T-helper 1 cell treated with Interleukin-12 subunit alpha and Interleukin-12 subunit beta and Interleukin-4 antibody, amounts not matched to agents 30 μg/mL and 1 μg/mL, for 36 hours (primary cell): ENCODE measurements around the gene UBXN11.
"Not testable (repeated sequence)": the region's sequence is repeated elsewhere in the genome, so short reads cannot be mapped to it uniquely, and the experiment has no call there.

Experiments
- H3K27ac Mint-ChIP-seq: one replicate; pipeline ENCODE4 v1.8.0; 2021; ENCODE audit warnings: mild to moderate bottlenecking, mixed read lengths
- H3K27me3 Mint-ChIP-seq: one replicate; pipeline ENCODE4 v1.8.0; 2021; ENCODE audit warnings: low read depth, mixed read lengths
- H3K36me3 Mint-ChIP-seq: one replicate; pipeline ENCODE4 v1.8.0; 2021; ENCODE audit warnings: low read depth, mixed read lengths
- H3K4me1 Mint-ChIP-seq: one replicate; pipeline ENCODE4 v1.8.0; 2021; ENCODE audit warnings: low read depth, mixed read lengths
- H3K4me3 Mint-ChIP-seq: one replicate; pipeline ENCODE4 v1.8.0; 2021; ENCODE audit warnings: mild to moderate bottlenecking, moderate library complexity, mixed read lengths
- H3K9me3 Mint-ChIP-seq: one replicate; pipeline ENCODE4 v1.8.0; 2021; ENCODE audit warnings: mixed read lengths

The UBXN11 gene

GRCh38 chr1:26346274-26347033 is 40.0 kb upstream of the UBXN11 start:
- H3K27me3 Mint-ChIP-seq = peaks cover 8% of the 10 kb centered on the region
- H3K4me3 Mint-ChIP-seq = no peak overlapping the region
- no peaks in the 10 kb centered on the region for H3K4me1 Mint-ChIP-seq
- no peaks in the 10 kb centered on the region for H3K36me3 Mint-ChIP-seq
- no peak overlapping the region for H3K27ac Mint-ChIP-seq
- H3K9me3 Mint-ChIP-seq = no peaks in the 10 kb centered on the region

DNA sequence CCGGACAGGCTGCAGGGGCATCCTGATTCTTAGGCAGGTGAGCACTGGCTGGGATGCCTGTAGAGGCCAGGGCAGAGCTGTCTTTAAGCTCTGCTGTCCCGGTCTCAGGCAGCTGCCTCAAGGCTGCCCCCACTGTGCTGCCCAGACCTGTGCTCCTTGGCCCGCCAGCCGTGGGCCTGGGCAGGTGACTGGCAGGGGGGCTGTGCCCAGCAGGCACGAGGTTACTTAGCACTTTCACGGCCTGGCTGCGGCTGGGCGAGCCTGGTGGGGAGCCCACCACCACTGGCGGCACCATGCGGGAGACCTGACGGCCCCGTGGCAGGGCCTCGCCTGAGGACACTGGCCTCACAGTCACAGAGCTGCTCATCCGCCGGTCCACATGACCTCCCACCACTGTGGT is 39.3 kb upstream of the UBXN11 start:
- Mint-ChIP-seq H3K27ac (no peak overlapping the region), H3K4me1 (no peaks in the 10 kb centered on the region), H3K36me3 (no peaks in the 10 kb centered on the region), H3K9me3 (no peaks in the 10 kb centered on the region), H3K4me3 (no peak overlapping the region), H3K27me3 (peaks cover 8% of the 10 kb centered on the region)

GRCh38 chr1:26344147-26344920 is 37.9 kb upstream of the UBXN11 start:
- Mint-ChIP-seq H3K4me1 (no peaks in the 10 kb centered on the region), H3K36me3 (no peaks in the 10 kb centered on the region), H3K9me3 (no peaks in the 10 kb centered on the region), H3K27ac (no peak overlapping the region), H3K27me3 (peaks cover 12% of the 10 kb centered on the region), H3K4me3 (no peak overlapping the region)

GRCh38 chr1:26340047-26340481 is 33.6 kb upstream of the UBXN11 start:
- Mint-ChIP-seq H3K36me3 (no peaks in the 10 kb centered on the region), H3K27ac (no peak overlapping the region), H3K27me3 (peaks cover 19% of the 10 kb centered on the region), H3K4me3 (no peak overlapping the region), H3K4me1 (peaks cover 7% of the 10 kb centered on the region), H3K9me3 (no peaks in the 10 kb centered on the region)

GRCh38 chr1:26338670-26339069 is 32.2 kb upstream of the UBXN11 start:
- Mint-ChIP-seq H3K9me3 (no peaks in the 10 kb centered on the region), H3K27ac (no peak overlapping the region), H3K27me3 (peaks cover 28% of the 10 kb centered on the region), H3K4me1 (peaks cover 7% of the 10 kb centered on the region), H3K4me3 (no peak overlapping the region), H3K36me3 (no peaks in the 10 kb centered on the region)

DNA sequence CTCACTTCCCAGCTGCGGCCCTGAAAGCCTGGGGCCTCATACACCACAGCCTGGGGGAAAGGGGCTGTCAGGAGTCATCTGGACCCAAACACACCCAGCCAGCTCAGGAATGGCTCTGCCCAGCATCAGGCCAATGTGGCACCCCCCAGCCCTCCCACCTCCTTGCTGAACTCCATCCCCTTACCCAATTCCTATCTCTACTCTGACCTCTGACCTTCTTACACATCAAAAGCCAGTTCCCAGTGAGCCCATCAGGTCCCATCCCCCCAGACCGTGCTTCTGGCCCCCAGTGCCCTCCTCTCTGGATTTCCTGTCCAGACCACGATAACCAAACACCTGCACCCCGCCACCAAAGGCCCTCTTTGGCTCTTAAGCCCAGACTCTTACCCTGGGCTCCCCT is 31.2 kb upstream of the UBXN11 start:
- Mint-ChIP-seq H3K4me1 (peaks cover 7% of the 10 kb centered on the region), H3K27ac (no peak overlapping the region), H3K4me3 (peak overlapping the region; percentile 44), H3K9me3 (no peaks in the 10 kb centered on the region), H3K27me3 (peaks cover 28% of the 10 kb centered on the region), H3K36me3 (no peaks in the 10 kb centered on the region)

DNA sequence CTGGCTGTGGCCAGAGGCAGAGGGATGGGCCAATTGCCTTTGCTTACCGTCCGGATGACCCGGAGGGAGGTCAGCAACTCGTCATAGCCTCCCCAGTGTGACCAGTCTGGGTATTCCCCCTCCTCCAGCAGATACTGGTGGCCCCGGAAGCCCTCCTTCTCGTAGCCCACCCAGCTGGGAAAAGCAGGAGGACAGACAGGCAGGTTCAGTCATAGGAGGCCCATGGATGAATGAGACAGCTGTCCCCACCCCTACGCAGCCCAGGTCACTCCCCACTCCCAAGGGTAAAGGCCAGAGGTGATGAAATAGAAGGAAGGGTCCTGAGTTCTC is 30.7 kb upstream of the UBXN11 start:
- Mint-ChIP-seq H3K4me3 (peak overlapping the region; percentile 28), H3K36me3 (no peaks in the 10 kb centered on the region), H3K27me3 (peaks cover 26% of the 10 kb centered on the region), H3K27ac (no peak overlapping the region), H3K4me1 (peaks cover 7% of the 10 kb centered on the region), H3K9me3 (no peaks in the 10 kb centered on the region)

DNA sequence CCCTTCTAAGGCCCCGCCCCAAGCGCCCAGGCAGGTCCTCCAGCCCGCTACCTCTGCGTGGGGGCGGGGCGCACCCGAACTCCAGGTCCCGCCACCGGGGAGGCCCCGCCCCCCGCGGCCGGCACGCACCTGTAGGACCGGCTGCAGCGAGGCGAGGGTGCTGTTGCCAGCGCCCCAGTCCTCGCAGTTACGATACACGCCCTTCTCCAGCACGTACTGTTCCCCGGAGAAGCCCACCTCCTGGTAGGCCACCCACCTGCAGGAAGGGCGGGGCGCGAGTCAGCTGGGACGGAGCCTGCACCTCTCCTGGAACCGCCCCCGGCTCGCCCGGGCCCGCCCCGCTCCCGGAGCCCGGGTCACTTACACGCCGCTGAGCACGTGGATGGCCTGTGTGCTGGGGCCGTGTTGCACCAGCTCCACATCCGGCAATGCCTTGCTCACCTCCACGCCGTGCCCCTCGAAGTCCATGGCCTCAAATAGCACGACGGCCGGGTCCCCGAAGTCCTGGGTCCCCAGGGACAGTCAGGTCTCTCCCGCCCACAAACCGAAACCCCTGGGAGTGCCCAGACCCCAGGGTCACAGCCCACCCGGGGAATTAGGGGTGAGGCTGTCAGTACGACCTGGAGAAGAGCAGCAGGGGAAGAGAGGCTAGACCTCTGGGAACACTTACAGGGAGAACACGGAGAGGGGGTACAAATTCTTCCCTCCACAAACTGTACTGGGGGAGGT is 30.2 kb upstream of the UBXN11 start:
- Mint-ChIP-seq H3K36me3 (no peaks in the 10 kb centered on the region), H3K27me3 (peaks cover 22% of the 10 kb centered on the region), H3K27ac (no peak overlapping the region)

DNA sequence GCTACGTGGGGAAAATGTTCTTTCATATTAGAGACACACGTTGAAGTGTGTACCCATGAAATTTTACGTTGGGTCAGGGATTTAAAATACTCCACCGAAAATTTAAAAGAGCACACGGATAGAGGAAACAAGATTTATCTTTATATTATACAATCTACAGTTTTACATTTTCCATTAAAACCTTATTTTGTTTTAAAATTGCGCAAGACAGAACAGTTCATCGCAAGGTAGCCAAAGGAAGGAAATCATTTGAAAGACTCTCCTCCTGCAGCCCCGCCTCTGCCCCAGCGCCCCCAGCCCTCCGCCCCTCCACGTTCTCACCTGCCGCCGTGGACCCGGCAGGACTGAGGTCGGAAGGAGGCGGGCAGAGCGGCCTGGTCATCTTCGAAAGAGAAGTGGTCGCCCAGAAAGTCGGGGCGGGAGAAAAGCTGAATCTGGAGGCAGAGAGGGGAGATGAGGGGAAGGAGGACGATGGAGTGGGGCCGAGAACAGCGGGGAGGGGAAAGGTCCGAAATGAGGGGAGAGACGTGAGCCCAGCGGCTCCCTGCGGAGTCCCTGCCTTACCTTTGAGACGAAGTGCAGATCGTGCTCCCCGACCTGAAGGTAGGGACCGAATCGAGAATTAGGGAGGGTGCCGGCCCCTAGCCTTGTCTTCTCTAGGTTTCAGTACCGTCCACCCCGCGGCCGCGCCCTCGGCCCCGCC is 29.5 kb upstream of the UBXN11 start:
- Mint-ChIP-seq H3K4me3 (peak overlapping the region; percentile 87), H3K4me1 (peaks cover 7% of the 10 kb centered on the region), H3K27ac (no peak overlapping the region), H3K36me3 (no peaks in the 10 kb centered on the region), H3K9me3 (no peaks in the 10 kb centered on the region), H3K27me3 (peaks cover 29% of the 10 kb centered on the region)

More for the DNA sequence above, 30.2 kb upstream of the UBXN11 start:
- Mint-ChIP-seq H3K4me3 (peak overlapping the region; percentile 87), H3K9me3 (no peaks in the 10 kb centered on the region), H3K4me1 (peaks cover 7% of the 10 kb centered on the region)

GRCh38 chr1:26333312-26333711 is 26.9 kb upstream of the UBXN11 start:
- H3K4me3 Mint-ChIP-seq, H3K27ac Mint-ChIP-seq, H3K9me3 Mint-ChIP-seq, H3K36me3 Mint-ChIP-seq, H3K4me1 Mint-ChIP-seq: not testable (repeated sequence)
- H3K27me3 Mint-ChIP-seq = peaks cover 24% of the 10 kb centered on the region

- Mint-ChIP-seq H3K36me3 (peaks cover 3% of the 10 kb centered on the region), H3K27ac (no peak overlapping the region), H3K4me1 (no peaks in the 10 kb centered on the region), H3K9me3 (no peaks in the 10 kb centered on the region), H3K4me3 (no peak overlapping the region), H3K27me3 (peaks cover 17% of the 10 kb centered on the region)
Measured at GRCh38 chr1:26330276-26330675, 23.8 kb upstream of the UBXN11 start.

GRCh38 chr1:26329380-26329779 is 22.9 kb upstream of the UBXN11 start:
- H3K4me1 Mint-ChIP-seq, H3K36me3 Mint-ChIP-seq: not testable (repeated sequence)

DNA sequence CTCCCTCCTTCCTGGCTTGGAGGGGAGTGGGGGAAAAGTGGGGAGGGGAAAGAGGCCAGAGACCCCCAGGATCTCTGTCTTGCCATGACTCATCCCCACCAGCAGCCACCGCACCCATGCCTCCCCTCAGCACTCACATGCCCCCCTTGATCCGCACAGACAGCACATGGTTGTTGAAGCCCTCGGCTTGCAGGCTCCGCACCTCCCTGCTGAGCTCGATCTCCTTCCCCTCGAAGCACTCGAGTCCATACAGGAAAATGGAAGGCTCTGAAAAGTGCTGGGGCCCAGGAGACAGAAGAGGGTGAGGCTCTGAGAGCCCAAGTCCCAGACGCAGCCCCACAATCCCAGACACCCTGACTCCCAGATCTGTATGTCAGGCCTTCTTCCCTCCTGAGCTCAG is 22.2 kb upstream of the UBXN11 start:
- Mint-ChIP-seq H3K4me1 (no peaks in the 10 kb centered on the region), H3K9me3 (no peaks in the 10 kb centered on the region), H3K4me3 (no peak overlapping the region), H3K36me3 (peaks cover 6% of the 10 kb centered on the region), H3K27me3 (peaks cover 9% of the 10 kb centered on the region), H3K27ac (no peak overlapping the region)

More at GRCh38 chr1:26329380-26329779, 22.9 kb upstream of the UBXN11 start:
- not testable (repeated sequence) for H3K27ac Mint-ChIP-seq, H3K4me3 Mint-ChIP-seq, H3K9me3 Mint-ChIP-seq
- H3K27me3 Mint-ChIP-seq = peaks cover 13% of the 10 kb centered on the region

DNA sequence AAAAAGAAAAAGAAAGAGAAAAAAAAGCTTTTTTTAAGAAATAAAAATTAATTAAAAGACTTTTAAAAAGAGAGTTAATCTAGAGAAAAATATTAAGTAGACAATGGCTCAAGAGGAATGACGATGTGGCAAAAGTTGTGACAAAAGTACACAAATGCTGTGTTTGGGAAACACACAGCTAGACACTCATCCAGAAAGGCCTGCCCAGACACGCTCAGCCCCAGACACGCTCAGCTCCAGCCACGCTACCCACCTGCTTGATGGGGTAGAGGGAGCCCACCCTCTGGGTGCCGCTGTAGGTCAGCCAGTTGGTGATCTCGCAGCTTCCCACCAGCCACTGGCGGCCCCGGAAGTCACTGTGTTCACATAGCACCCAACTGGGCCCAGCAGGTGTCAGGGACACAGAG is 21.5 kb upstream of the UBXN11 start:
- Mint-ChIP-seq H3K4me1 (peaks cover 3% of the 10 kb centered on the region), H3K9me3 (no peaks in the 10 kb centered on the region), H3K27ac (no peak overlapping the region), H3K4me3 (no peak overlapping the region), H3K36me3 (peaks cover 12% of the 10 kb centered on the region), H3K27me3 (peaks cover 9% of the 10 kb centered on the region)
